MM.1S (cell line): ENCODE results near the gene CHN1.

ENCODE experiments used
- DNase-seq: peaks from one replicate; pipeline ENCODE4 v3.0.0-alpha.2; 2015
- H2AFZ ChIP-seq: fragments of 300-600 bp; sonication (generic); 2 replicates; pipeline ENCODE4 v1.6.0; 2016; ENCODE audit warnings: antibody characterized with exemption, low read length
- H3F3A ChIP-seq: fragments of 300-600 bp; sonication (generic); 2 replicates; pipeline ENCODE4 v1.6.1; 2016; ENCODE audit warnings: mild to moderate bottlenecking, antibody characterized with exemption, low read length, moderate library complexity, mixed read lengths; ENCODE audit not compliant: insufficient read depth
- H3K27ac ChIP-seq: fragments of 300-600 bp; sonication (generic); 2 replicates; pipeline ENCODE4 v1.5.1; 2016; ENCODE audit warnings: mild to moderate bottlenecking, low read length
- H3K27me3 ChIP-seq: fragments of 300-600 bp; sonication (generic); replicated peaks from 2 replicates; pipeline ENCODE4 v1.6.0; 2016; ENCODE audit warnings: low read length; ENCODE audit not compliant: insufficient read depth
- H3K36me3 ChIP-seq: fragments of 300-600 bp; sonication (generic); replicated peaks from 2 replicates; pipeline ENCODE4 v1.6.1; 2016; ENCODE audit warnings: mild to moderate bottlenecking, low read length, mixed read lengths; ENCODE audit not compliant: insufficient read depth
- H3K4me1 ChIP-seq: fragments of 300-600 bp; sonication (generic); 2 replicates; pipeline ENCODE4 v1.6.1; 2016; ENCODE audit warnings: low read length, mixed read lengths
- H3K4me2 ChIP-seq: fragments of 300-600 bp; sonication (generic); 2 replicates; pipeline ENCODE4 v1.6.0; 2016; ENCODE audit warnings: low read depth, low read length
- H3K4me3 ChIP-seq: fragments of 300-600 bp; sonication (generic); 2 replicates; pipeline ENCODE4 v1.5.1; 2016; ENCODE audit warnings: low read length, mixed read lengths
- H3K79me2 ChIP-seq: fragments of 300-600 bp; sonication (generic); 2 replicates; pipeline ENCODE4 v1.6.1; 2016; ENCODE audit warnings: mixed run types, low read length, mixed read lengths
- H3K9ac ChIP-seq: fragments of 300-600 bp; sonication (generic); 2 replicates; pipeline ENCODE4 v1.6.1; 2016; ENCODE audit warnings: low read length, mixed read lengths
- H3K9me2 ChIP-seq: fragments of 300-600 bp; sonication (generic); replicated peaks from 2 replicates; pipeline ENCODE4 v1.6.1; 2016; ENCODE audit warnings: mild to moderate bottlenecking, low read length, mixed read lengths; ENCODE audit not compliant: insufficient read depth
- H3K9me3 ChIP-seq: fragments of 300-600 bp; sonication (generic); replicated peaks from 2 replicates; pipeline ENCODE4 v1.6.1; 2016; ENCODE audit warnings: mild to moderate bottlenecking, low read length, mixed read lengths; ENCODE audit not compliant: insufficient read depth
- H4K20me1 ChIP-seq: fragments of 300-600 bp; sonication (generic); 2 replicates; pipeline ENCODE4 v1.6.1; 2016; ENCODE audit warnings: mild to moderate bottlenecking, low read length, moderate library complexity, mixed read lengths; ENCODE audit not compliant: insufficient read depth
- EZH2 ChIP-seq: fragments of 300-600 bp; sonication (generic); optimal IDR thresholded peaks from 2 replicates; pipeline ENCODE3; 2017; ENCODE audit warnings: low read depth, mild to moderate bottlenecking, antibody characterized with exemption, low read length, mixed read lengths
- EZH2phosphoT487 ChIP-seq: fragments of 300-600 bp; sonication (generic); IDR thresholded peaks from 2 replicates; pipeline ENCODE4 v1.6.1; 2018; ENCODE audit warnings: antibody characterized with exemption, low read length
- TF ChIP-seq, protein P1 (sequence below): fragments of 300-600 bp; sonication (generic); IDR thresholded peaks from 2 replicates; pipeline ENCODE4 v1.5.1; 2016; ENCODE audit warnings: antibody characterized with exemption, low read length, mixed read lengths

CHN1 gene

DNA sequence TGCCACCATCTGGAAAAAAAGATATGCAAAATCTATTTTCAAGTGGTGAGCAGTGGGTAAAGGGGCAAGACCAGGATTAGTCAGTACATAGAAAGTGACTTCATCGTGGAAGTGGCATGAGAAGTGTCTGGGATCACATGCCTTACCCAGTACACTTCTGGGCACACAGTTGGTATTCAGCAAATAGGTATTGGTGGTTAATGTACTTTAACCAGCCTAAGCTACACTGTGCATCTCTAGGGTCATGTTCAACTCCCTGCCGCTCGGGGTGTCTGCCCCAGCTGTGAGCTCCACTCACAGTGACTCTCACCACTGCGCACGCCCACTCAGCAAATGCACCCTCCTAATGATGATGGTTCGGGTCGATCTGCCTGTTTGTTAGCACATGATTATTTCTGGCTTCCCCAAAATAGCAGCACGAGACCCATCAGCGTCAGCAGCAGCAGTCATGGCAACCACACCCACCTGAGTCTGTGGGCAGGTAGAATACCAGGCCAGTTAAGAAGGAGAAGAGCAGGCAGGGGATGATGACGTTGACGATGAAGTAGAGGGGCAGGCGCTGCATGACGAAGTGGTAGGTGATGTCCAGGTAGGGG lies 252.0 kb downstream of the CHN1 start:
- Histone ChIP-seq H2AFZ (no peak overlapping the region), H4K20me1 (no peaks in the 10 kb centered on the region), H3K9me2 (no peaks in the 10 kb centered on the region), H3K79me2 (no peaks in the 10 kb centered on the region), H3K27me3 (0 out of 2 replicates have a peak, but pooled peaks cover 9% of the 10 kb centered on the region), H3K4me1 (peaks cover 20% of the 10 kb centered on the region), H3K9ac (no peak overlapping the region), H3K36me3 (no peaks in the 10 kb centered on the region), H3K4me2 (peak overlapping the region; percentile 30; the same call in 1 of the 2 replicates), H3F3A (peaks cover 12% of the 10 kb centered on the region), H3K4me3 (no peak overlapping the region), H3K27ac (peak overlapping the region; percentile 5; the same call in 1 of the 2 replicates), H3K9me3 (no peaks in the 10 kb centered on the region)
- TF ChIP-seq, protein P1, sequence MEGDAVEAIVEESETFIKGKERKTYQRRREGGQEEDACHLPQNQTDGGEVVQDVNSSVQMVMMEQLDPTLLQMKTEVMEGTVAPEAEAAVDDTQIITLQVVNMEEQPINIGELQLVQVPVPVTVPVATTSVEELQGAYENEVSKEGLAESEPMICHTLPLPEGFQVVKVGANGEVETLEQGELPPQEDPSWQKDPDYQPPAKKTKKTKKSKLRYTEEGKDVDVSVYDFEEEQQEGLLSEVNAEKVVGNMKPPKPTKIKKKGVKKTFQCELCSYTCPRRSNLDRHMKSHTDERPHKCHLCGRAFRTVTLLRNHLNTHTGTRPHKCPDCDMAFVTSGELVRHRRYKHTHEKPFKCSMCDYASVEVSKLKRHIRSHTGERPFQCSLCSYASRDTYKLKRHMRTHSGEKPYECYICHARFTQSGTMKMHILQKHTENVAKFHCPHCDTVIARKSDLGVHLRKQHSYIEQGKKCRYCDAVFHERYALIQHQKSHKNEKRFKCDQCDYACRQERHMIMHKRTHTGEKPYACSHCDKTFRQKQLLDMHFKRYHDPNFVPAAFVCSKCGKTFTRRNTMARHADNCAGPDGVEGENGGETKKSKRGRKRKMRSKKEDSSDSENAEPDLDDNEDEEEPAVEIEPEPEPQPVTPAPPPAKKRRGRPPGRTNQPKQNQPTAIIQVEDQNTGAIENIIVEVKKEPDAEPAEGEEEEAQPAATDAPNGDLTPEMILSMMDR: no peak
- TF ChIP-seq EZH2 (no peak), EZH2phosphoT487 (no peak)
- DNase-seq: no peak

DNA sequence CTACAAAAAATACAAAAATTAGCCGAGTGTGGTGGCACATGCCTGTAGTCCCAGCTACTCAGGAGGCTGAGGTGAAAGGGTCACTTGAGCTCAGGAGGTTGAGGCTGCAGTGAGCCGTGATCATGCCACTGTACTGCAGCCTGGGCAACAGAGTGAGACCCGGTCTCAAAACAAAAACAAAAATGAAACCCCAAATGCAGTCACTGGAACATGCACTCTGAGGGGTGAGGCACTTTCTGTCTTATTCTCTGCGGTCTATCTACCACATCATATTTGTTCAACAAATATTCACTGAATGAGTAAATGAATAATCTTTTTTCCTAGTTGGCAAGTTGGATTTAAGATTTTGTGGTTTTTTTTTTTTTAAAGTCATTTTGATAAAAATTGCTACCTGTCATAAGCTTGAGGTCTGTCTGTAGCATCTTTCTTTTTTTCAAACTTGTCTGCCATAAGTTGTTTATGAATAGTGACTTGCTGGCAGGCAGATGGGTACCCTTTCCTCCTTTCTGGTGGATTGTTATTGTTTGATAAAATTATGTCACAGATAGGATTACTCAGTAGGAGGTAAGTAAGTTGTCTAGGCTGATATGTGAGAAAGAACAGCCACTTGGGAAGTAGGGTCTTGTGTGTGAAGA lies 252.7 kb downstream of the CHN1 start:
- H3K79me2 ChIP-seq: no peaks in the 10 kb centered on the region
- no peak overlapping the region for H3K4me3 ChIP-seq
- DNase-seq: peak; percentile 71
- no peaks in the 10 kb centered on the region for H3K36me3 ChIP-seq
- H3K4me2 ChIP-seq: peak overlapping the region; percentile 30
- no peaks in the 10 kb centered on the region for H3K9me2 ChIP-seq
- peak overlapping the region; percentile 5; the same call in 1 of the 2 replicates for H3K27ac ChIP-seq
- no peak overlapping the region for H2AFZ ChIP-seq
- peaks cover 20% of the 10 kb centered on the region for H3K4me1 ChIP-seq
- TF ChIP-seq, protein P1: no peak
- TF ChIP-seq EZH2 (no peak), EZH2phosphoT487 (no peak)
- H3F3A ChIP-seq: peaks cover 12% of the 10 kb centered on the region
- no peaks in the 10 kb centered on the region for H3K9me3 ChIP-seq
- H3K27me3 ChIP-seq: 0 out of 2 replicates have a peak, but pooled peaks cover 9% of the 10 kb centered on the region
- no peaks in the 10 kb centered on the region for H4K20me1 ChIP-seq
- no peak overlapping the region for H3K9ac ChIP-seq

DNA sequence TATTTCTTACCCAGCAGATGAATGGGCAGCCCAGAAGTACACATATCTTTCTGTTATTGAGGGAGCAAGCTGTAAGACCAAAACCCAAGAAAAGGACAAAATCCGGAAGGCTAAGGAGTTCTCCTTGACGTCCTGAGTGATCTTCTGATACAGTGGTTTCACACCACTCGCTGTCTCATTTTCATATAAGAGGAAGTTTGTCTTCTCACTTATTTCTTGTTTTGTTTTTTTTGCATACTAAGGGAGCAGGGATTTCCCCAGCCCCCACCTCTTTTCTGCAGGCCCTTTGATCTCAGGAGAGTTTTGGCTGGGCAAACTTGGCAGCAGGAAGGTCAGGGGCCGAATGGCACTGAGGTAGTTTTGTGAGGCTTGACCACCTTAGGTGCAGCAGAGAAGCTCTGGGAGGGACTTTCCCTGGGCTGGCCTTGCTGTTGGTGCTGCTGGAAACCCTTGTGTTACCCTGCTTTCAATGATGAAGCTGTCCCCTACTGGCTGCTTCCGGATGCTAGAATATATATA lies 254.2 kb downstream of the CHN1 start:
- Histone ChIP-seq H3K9me2 (no peaks in the 10 kb centered on the region), H3K27ac (peak overlapping the region; percentile 38; the same call in 1 of the 2 replicates), H3K79me2 (no peaks in the 10 kb centered on the region), H3F3A (peaks cover 12% of the 10 kb centered on the region), H3K4me2 (peak overlapping the region; percentile 57), H3K36me3 (no peaks in the 10 kb centered on the region), H3K4me3 (peak overlapping the region; percentile 24; the same call in 1 of the 2 replicates), H3K9me3 (no peaks in the 10 kb centered on the region), H3K9ac (no peak overlapping the region), H4K20me1 (no peaks in the 10 kb centered on the region), H2AFZ (peak overlapping the region; percentile 58; the same call in 1 of the 2 replicates), H3K4me1 (peaks cover 20% of the 10 kb centered on the region), H3K27me3 (0 out of 2 replicates have a peak, but pooled peaks cover 9% of the 10 kb centered on the region)
- peak; percentile 82 for DNase-seq
- TF ChIP-seq, protein P1: peak; percentile 23
- TF ChIP-seq EZH2phosphoT487: no peak
